ENCODE data around the gene CCT2.
A peak's percentile ranks its signal among the peaks of the same experiment; 100 is the strongest.

CCT2 gene

GRCh38 chr12:69585189-69586062, at the start of gene CCT2:
Gene CCT2, plus strand, starts transcription at chr12:69585459. Its CDS starts 63 bp downstream, at chr12:69585522.
- peak; percentile 98 for DNase-seq

DNA sequence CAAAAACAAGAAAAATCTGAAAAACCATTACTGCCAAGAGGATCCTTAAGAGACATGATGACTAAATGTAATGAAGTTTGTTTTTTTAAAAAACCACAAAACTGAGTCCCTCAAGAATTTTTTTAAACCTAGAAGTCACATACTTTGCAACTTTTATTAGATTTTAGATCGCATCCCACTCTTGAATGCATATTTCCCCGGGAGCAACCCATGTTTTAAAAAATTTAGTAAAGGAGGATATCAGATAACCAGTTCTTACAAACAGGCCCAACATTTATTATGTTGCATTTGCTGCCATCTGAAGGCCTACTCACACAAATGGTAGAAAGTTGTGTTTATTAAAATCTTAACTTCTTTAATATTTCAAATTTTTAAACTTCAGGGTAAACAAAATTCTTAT, 44.3 kb upstream of the CCT2 start:
- no peak for DNase-seq

- DNase-seq = no peak
Measured at GRCh38 chr12:69544087-69544486, 41.2 kb upstream of the CCT2 start.

DNA sequence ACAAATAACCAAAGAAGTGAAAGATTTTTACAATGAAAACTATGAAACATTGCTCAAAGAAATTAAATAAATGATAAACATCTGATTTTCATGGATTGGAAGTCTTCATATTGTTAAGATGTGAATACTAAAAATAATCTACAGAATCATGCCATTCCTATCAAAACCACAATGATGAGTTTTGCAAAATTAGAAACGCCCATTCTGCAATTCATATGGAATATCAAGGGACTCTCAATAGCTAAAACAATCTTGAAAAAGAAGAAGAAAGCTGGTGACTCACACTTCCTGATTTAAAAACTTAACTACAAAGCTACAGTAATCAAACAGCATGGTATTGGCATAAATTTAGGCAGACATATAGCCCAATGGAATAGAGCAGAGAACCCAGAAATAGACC, 40.2 kb upstream of the CCT2 start:
- no peak for DNase-seq

- DNase-seq = no peak
Measured at GRCh38 chr12:69546693-69547438, 38.4 kb upstream of the CCT2 start.

GRCh38 chr12:69548687-69549086, 36.6 kb upstream of the CCT2 start:
- DNase-seq = no peak

DNA sequence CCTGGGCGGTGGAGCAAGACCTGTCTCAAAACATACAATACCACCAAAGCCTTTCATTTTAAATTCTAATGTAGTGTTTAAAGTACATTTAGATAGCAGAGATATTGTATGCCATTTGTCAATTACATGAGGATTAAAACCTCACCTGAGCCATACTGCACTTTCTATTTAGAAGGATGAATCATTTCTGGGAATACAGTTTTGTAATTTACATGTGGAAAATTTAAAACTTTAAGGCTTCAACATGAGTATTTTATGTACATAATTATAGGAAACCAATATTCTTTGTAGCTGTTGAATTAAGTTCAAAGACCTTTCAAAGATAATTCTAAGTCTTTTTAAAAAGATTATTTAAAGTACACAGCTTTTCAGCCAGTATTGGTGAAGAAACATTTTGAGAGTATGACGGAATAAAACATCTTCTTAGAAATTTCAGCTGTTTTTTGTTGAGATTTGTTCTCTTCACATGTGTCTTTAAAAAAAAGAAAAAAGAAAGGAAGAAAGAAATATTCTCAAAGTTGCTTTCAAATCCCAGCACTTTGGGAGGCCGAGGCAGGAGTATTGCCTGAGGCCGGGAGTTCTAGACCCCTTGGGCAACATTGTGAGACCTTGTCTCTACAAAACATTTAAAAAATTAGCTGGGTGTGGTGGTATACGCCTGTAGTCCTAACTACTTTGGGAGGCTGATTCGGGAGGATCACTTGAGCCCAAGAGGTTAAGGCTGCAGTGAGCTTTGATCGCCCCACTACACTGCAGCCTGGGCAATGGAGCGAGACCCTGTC, 34.5 kb upstream of the CCT2 start:
- DNase-seq = no peak

DNA sequence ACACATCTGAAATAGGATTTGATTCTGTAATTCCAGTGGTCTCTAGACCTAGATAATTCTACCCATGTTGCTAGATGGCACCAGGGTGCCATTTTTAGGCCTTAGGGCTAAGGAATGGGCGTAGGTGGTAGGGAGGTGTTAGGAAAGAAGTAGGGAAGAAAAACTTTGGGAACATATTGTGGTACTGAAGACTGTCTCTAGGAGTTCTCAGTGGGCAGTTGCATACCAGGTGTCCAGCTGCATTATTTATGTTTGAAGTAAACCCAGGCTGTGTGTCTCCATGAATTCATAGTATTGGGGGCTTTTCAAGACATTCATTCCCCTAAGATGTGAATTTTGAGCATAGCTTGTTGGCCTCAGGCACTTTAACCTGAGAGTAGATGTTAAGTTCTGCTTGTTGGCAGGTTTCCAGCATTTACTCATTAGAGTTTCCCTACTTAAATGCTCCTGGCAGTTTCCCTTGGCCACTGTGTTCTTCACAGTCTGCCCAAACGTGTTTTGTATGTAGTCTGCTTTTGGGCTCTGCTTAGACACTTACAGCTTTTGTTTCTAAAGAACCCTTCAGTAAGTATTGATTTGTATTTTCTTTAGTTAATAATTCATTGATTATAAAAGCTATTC, 31.5 kb upstream of the CCT2 start:
- peak; percentile 82 for DNase-seq

DNA sequence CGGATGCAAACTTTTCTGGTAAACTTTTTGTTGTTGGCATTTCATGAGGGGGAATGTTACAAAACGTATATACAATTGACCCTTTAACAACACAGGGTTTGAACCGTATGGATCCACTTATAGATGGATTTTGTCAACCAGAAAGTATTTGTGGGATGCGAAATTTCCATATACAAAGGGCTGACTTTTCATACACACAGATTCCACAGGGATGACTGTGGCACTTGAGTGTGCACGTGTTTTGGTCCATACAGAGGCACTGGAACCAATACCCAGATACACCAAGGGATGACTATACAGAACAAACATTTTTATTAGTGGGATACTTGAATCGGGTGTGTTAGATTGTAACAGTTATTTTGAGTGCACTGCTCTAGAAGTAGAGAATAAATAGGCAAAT, 29.8 kb upstream of the CCT2 start:
- DNase-seq = no peak

GRCh38 chr12:69556383-69556782, 28.9 kb upstream of the CCT2 start:
- no peak for DNase-seq

DNA sequence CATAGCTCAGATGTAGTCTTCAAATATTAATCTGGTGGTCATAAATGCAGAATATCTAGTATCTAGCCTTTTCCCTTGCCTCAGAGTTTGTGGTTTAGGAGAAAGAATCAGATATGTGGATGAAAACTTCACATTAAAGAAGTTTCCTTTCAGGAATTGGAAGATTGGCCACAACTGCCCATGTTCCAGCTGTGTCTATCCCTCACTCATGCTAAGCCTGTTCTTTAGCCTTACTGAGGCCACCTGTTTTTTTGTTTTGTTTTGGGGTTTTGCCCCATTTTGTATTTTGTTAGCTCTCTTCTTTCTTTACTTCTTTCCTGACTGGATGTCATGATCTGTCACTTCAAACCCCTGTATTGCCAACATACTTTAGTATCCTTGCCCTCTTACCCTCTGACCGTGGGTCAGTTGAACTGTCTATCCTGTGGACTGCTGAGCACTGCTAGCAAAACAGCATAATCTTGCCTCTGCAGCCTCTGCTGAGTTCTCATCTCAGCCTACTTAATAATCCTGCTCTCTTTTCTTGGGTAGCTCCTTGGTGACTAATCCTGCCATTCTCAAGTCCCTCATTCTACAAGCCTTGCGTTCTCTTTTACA, 22.0 kb upstream of the CCT2 start:
- DNase-seq = no peak

DNA sequence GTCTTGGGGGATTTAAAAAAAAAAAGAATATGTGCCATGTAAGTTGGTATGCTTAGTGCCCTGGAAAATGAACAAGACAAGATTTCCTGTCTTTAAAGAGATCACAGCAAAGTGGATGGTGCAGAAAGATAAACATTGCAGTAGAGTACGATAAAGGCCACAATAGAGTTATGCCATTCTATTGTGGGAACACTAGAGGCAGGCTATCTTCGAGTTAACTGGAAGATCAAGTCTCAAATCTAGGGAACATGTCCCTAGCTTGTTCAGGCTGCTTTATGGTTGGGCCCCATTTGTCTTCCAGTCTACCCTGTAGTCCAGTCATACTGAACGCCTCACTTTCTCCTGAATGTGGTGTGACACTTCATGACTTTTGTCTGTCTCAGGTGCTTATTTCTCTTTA, 18.7 kb upstream of the CCT2 start:
- DNase-seq = peak; percentile 34

DNA sequence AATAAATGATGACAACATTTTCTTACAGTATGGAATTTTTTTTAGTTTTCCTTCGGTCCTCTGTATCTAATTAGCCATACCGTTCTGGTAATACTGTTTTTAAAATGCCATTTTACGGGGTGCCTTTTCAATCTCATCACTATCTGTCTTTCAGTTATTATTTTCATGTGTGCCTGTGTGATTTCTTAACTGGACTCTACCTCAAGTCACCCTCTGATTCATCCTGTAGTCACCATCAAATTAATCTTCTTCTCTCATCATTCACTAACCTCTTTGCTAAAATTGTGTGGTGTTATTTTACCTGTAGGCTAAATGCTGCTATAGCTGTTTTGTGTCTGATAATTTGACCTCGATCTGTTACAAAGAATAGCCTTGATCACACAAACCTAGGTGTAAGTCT, 16.0 kb upstream of the CCT2 start:
- DNase-seq = no peak

GRCh38 chr12:69570000-69570516, 15.2 kb upstream of the CCT2 start:
- no peak for DNase-seq

DNA sequence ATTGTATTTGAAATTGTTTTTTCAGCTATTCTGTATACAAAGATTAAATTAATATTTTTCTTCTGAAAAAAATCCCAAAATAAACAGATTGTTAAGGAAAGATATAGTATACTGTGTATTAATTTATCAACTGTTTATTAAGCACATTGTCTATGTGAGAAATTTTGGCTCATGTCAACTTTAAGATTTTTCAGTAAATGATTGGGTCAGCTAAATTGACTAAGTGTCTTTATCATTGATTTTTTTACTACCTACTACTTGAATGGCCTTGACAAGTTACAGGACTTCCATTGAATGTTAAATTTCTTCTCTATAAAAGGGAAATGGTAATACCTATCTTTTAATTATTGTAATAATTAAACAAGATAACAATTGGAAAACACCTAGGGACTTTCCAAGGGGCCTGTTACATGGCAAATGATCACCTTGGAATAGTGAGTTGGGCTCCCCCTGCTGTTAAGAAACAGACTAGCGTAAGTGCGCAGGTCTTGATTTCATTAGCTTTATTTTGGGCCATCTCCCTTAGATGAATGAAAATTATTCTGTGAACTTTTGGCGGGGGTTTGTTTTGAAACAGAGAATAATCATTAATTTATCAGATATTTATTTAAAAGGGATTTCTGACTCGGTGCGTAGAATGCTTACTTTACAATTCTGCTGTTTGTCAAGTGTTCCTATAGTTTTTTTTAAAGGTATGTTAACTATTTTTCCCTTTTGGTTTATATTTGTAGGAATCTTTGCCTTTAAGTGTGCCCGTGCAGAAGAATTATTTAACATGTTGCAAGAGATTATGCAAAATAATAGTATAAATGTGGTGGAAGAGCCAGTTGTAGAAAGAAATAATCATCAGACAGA, 14.5 kb upstream of the CCT2 start:
- DNase-seq = peak; percentile 68

- no peak for DNase-seq
Measured at GRCh38 chr12:69575346-69575745, 9.9 kb upstream of the CCT2 start.

- no peak for DNase-seq
Measured at GRCh38 chr12:69578283-69578682, 7.0 kb upstream of the CCT2 start.

DNA sequence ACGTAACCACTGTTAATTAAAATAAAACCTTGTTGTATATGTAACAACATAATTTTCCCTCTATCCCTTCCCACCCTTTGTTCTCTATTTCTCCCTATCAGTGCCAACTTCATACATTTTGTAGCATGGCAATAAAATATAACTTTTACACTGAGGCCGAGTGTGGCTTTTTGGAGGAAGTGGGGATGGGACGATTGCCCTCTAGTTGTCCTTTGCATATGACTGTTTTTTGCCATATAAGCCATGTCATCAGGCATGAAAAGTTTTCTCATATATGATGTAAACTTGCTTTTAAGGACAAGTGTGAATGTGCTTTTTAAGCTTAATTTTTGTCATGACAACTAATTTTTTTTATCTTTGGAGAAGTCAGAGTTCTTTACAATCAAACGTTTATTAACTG, 6.2 kb upstream of the CCT2 start:
- DNase-seq = no peak

GRCh38 chr12:69580074-69580473, 5.2 kb upstream of the CCT2 start:
- no peak for DNase-seq

- DNase-seq = peak; percentile 27
Measured at GRCh38 chr12:69583203-69583602, 2.1 kb upstream of the CCT2 start.

DNA sequence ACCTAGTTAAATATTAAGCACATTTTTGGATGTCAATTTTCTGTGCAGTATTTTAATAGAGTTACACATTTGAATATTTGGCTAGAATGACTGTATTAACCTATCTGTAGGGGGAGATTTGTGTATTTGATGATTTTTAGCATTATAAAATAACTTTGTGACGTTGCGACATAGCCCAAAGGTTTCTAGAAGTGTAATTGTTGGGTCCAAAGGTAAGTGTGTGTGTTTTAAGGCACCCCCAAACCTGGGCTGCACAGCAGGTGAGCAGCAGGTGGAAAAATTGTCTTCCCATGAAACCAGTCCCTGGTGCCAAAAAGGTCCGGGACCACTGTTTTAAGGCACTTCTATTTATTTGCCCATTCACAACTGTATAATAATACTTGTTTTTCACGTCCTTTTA, 3.3 kb downstream of the CCT2 start:
- no peak for DNase-seq
